Stimulated activated CD4-positive, alpha-beta T cell treated with anti-CD3 and anti-CD28 coated beads, Interleukin-1b, Interleukin-23, amount 100 ng/mL, for 24 hours (primary cell): ENCODE data around the gene SUPT7L.
A peak's percentile ranks its signal among the peaks of the same experiment; 100 is the strongest.

Source experiments
- DNase-seq, 4 experiments: peaks; one replicate each; pipeline ENCODE4 v3.0.0-alpha.2; 2020; ENCODE audit warnings: low read depth in 4 of 4, low spot score in 1 of 4

SUPT7L gene, protein sequence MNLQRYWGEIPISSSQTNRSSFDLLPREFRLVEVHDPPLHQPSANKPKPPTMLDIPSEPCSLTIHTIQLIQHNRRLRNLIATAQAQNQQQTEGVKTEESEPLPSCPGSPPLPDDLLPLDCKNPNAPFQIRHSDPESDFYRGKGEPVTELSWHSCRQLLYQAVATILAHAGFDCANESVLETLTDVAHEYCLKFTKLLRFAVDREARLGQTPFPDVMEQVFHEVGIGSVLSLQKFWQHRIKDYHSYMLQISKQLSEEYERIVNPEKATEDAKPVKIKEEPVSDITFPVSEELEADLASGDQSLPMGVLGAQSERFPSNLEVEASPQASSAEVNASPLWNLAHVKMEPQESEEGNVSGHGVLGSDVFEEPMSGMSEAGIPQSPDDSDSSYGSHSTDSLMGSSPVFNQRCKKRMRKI

GRCh38 chr2:27663285-27664153 is at the start of gene SUPT7L, which contains the start of gene SLC4A1AP:
Gene SUPT7L, minus strand, starts transcription at chr2:27663614. Its CDS starts 1,422 bp downstream, at chr2:27662192.
Gene SLC4A1AP, plus strand, starts transcription at chr2:27663889. Its CDS starts 26 bp downstream, at chr2:27663915.
- DNase-seq: peak; percentile 49 to 56 (median 51)

DNA sequence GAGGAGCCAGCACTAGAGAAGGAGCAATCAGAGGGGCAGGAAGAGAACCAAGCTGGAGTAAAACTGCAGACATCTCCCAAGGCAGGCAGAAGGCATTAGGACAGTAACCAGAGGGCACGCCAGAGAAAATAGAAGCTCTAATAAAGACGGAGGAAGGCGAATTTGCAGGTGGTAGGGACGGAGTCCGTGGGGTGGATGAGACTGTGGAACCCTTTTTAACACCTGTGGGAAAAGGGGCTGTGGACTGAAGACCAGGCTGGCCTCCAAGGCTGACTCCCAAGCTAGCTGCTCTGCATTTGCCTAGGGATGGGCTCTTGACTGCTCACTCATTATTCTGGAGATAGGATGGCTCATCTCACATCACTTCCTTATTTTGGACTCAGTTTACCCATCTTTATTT is 49.8 kb upstream of the SUPT7L start:
- DNase-seq: no peak

GRCh38 chr2:27712522-27712921 is 49.1 kb upstream of the SUPT7L start:
- DNase-seq: no peak

DNA sequence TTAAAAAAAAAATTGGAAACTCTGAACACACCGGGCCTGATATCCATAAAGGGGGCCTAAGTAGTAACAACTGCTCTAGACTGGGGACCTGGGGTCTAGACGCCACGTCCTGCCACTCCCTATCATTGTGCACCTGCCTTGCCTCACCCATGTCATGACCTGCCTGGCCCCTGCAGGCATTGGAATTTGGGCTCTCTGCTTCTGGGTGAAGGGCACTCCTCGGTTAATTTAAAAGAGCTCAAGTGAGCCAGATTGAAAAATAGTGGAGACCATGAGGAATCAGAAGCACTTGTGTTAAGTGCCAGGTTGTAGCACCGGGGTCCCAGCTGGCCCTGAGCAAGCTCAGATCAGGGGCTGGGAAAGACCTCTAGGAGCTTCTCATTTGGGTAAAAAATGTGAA is 48.4 kb upstream of the SUPT7L start:
- no peak for DNase-seq

DNA sequence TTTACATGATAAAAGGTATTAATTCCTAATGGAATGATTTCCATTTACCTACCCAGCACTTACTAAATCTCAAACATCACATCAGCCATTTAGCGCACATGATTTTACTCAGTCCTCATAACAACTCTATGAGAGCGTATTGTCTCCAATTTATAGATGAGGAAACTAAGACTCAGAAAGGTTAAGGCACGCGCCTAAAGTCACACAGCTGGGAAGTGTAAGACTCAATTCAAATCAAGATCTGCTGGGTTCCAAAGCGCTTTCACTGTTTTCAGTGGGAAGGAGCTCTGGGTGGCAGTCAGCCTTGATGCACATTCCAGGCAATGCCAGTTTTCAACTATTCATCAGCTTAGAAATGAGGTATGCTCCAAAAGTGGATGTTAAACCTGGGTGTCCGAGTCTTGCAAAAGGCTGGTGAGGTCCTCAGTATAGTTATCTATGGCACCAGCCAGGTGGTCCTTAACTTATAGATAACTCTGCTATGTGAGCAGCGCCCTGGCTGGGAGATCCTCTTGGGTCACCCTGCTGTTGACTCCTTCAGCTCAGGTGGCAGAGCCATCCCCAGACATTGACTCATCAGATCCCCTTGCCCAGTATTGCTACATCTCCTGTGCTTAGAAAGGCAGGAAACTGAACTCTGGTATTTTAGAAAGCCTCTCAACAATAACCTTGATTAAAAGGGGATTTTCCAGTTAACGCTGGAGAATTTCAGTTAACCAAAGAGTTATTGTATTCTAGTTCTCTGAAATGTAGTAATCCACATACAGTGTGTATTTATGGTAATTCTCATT is 47.4 kb upstream of the SUPT7L start:
- DNase-seq: no peak

- no peak for DNase-seq
Observed at GRCh38 chr2:27709960-27710575, 46.7 kb upstream of the SUPT7L start.

DNA sequence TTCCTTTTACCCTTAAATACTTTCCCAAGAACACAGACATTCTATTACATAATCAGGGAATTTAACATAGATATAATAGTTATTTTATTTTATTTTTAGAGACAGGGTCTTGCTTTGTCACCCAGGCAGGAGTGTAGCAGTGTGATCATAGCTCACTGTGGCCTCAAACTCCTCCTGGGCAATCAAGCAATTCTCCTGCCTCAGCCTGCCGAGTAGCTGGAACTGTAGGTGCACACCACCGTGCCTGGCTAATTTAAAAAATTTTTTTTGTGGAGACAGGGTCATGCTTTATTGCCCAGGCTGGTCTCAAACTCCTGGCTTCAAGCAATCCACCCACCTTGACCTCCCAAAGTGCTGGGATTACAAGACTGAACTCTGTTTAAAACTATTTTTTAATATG is 45.9 kb upstream of the SUPT7L start:
- DNase-seq: no peak

- DNase-seq: no peak
Observed at GRCh38 chr2:27708666-27709065, 45.3 kb upstream of the SUPT7L start.

- DNase-seq: no peak
Observed at GRCh38 chr2:27708257-27708654, 44.8 kb upstream of the SUPT7L start.

GRCh38 chr2:27707462-27708256 is 44.2 kb upstream of the SUPT7L start:
- DNase-seq: no peak

DNA sequence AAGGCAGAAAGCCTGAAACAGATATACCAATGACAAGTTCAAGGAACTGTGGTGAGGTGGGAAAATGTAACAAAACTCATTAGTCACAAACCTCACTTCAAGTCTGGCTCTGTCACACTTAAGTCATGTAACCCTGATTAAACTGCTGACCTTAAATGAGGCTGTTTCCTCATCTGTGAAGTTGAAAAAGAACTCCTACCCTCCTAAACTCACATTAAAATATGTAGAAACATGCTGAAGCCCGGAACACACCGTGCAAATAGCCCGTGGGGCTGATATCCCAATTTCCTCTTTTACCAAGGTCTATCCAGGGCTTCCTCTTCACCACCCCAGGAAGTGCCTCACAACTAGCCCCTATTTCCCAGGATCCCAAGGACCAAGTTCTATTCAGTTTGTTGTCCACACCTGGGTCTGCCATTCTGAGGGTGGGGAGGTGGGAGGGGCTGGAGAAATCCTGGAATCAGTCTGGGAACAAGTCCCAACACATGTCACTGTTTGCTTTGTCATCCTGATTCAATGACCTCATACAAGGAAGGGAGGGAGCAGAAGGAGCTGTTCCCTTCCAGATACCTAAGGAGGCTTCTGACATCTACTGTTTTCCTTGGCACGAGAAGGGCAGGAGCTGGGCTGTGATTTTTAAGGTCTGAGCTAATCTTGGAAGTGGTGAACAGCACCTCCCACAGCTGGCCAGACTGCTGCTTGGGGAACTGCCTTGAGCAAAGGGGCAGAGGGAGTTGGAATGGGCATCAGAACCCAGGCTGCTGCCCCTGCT is 42.6 kb upstream of the SUPT7L start:
- DNase-seq: no peak

DNA sequence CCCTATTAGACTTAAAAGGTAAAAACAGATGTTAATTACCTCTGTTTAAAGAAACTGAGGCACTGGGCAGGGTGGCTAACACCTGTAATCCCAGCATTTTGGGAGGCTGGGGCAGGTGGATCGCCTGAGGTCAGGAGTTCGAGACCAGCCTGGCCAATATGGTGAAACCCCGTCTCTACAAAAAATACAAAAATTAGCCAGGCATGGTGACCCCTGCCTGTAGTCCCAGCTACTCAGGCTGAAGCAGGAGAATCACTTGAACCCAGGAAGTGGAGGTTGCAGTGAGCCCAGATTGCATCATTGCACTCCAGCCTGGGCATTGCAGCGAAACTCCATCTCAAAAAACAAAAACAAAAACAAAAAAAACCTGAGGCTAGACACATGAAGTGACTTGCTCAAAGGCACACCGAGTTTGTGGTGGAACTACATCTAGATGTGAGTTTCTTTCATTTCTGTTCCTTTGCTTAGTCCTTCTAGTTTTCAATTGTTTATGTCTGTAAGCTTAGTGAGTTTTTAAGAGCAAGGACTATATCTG is 41.0 kb upstream of the SUPT7L start:
- no peak for DNase-seq

DNA sequence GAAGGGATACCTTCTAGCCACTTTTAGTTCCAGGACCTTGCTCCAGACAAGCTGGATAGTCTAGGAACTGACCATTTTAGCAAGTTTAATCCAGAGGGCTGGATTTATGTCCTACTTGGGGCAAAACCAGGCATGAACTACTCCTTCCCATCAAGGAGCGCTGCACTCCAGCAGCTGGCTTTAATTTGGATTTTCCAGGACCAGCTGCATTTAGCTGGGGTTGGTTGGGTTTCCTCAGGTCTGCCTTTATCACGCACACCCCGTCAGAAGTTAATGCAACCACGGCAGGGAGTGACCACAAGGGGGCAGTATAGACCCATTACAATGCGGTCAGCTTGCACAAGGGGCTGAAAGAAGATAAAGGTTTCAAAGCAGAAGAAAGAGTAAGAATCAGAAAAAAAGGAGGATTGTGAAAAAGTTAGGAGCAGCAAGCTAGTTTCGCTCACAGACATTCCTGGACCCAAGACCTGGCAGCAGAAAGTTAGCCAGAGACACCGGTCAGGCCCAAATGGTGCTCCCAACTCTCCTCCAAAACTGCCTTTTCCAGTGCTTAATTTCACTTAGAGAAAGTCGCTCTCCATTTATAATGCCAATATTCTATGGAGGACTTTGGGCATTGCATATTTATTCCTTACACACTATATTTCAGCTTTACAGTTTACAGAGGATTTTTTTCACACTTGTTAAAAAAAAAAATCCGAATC is 40.4 kb upstream of the SUPT7L start:
- peak; percentile 77 to 83 (median 80) for DNase-seq

DNA sequence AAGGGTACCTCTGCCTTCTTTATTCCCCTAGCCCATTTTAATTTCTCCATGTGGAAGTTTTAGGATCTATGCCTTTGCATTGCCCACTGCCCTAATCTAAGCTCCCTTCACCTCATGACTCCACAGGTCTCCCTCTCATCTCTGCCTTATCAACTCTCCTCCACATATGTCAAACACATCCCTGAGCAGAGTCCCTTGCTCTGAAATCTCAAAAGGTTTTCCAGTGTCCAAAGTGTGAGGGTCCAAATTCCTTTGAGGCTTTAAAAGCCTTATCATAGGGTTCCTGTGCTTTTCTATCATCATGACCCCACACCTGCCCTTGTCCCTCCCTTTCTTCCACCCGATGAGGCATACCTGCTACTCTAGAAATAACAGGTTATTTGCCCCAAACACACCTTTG is 38.9 kb upstream of the SUPT7L start:
- DNase-seq: no peak

DNA sequence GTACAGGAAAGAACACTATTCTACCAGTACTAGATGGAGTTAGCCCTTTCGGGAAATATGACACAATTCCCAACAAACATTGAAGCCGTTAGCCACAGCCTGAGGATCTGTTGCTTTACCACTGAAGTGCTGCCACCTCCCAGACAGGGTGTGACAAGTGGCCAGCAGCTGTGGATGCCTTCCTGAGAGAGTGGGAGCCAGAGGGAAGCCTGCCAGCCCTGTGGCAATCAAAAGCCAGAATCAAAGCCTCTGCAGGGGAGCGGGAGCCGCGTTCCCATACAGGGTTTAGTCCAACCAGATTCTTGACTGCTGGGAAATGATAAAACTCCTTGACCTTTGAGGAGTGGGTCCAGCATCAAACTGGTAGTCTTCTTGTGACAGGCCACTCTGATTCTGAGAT is 38.3 kb upstream of the SUPT7L start:
- no peak for DNase-seq

DNA sequence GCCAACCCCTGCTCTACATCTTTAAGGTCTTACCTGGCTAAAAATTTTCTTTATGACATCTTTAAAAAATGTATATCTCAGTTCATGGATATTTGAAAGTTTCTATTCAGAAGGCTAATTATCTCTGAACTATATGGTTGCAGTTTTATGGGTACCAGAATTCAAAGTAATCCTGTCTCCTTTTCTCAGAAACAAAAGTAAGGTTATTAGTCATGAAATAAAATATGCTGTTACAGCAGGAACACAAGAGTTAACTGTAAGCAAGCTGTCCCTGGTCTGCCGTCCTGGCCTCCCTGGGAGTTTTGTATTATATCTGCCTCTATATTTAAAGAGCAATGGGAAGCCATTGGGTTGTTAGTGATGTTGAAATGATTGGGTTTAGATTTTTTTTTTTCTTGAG is 34.2 kb upstream of the SUPT7L start:
- DNase-seq: no peak

GRCh38 chr2:27690052-27690451 is 26.6 kb upstream of the SUPT7L start:
- no peak for DNase-seq

- no peak for DNase-seq
Observed at GRCh38 chr2:27689424-27689823, 26.0 kb upstream of the SUPT7L start.
